ENCODE results near the gene C2CD2L.

DNA sequence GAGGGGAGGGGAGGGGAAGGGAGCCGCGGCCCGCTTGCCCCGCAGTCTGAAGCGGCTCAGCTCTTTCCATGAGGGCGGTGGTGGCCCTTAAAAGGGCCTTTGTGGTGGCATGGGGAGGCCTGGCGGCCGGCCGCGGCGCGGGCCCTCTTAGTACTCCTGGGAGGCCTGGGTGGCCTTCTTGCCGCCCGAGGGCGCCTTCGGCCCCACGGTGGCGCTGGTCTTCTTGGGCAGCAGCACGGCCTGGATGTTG lies 12.4 kb upstream of the C2CD2L start:
- TF ChIP-seq CTBP1 (IDR thresholded peaks at IDR 0.05; ENCODE audit: borderline replicate concordance) (no peak), ELF4 (IDR thresholded peaks at IDR 0.05) (no peak), FOXM1 (IDR thresholded peaks at IDR 0.05; ENCODE audit: borderline replicate concordance) (no peak), FOXA1 (IDR thresholded peaks at IDR 0.05) (no peak), TARDBP (IDR thresholded peaks at IDR 0.05) (no peak)
